Glomerular visceral epithelial cell (primary cell): Measurements from ENCODE around the gene MAP1A.

ENCODE experiments used
- DNase-seq: peaks from one replicate; pipeline ENCODE4 v3.0.0-alpha.2; 2016; ENCODE audit errors: extremely low spot score

MAP1A gene

GRCh38 chr15:43511012-43511885 is 6.2 kb upstream of the MAP1A start:
- DNase-seq = peak; percentile 33

- no peak for DNase-seq
These were observed 3.9 kb upstream of the MAP1A start for GRCh38 chr15:43513550-43513949.

- peak; percentile 17 for DNase-seq
These were observed 3.0 kb upstream of the MAP1A start for GRCh38 chr15:43514241-43515057.

- no peak for DNase-seq
These were observed 1.7 kb upstream of the MAP1A start for GRCh38 chr15:43515741-43516140.

- DNase-seq = no peak
These were observed 1.2 kb upstream of the MAP1A start for GRCh38 chr15:43516185-43516584.

GRCh38 chr15:43516801-43517353 is 531 bp upstream of the MAP1A start:
- DNase-seq = no peak

- DNase-seq = peak; percentile 18
These were observed 871 bp downstream of the MAP1A start for GRCh38 chr15:43518197-43518761.

GRCh38 chr15:43519196-43519595 is 1.8 kb downstream of the MAP1A start:
- no peak for DNase-seq

GRCh38 chr15:43520138-43520537 is 2.7 kb downstream of the MAP1A start:
- no peak for DNase-seq

- no peak for DNase-seq
These were observed 4.0 kb downstream of the MAP1A start for GRCh38 chr15:43521419-43521818.

GRCh38 chr15:43522247-43522646 is 4.8 kb downstream of the MAP1A start:
- DNase-seq = no peak

- DNase-seq = no peak
These were observed 6.2 kb downstream of the MAP1A start for GRCh38 chr15:43523646-43524045.

- DNase-seq = no peak
These were observed 6.9 kb downstream of the MAP1A start for GRCh38 chr15:43524254-43524845.

- DNase-seq = no peak
These were observed 7.7 kb downstream of the MAP1A start for GRCh38 chr15:43525131-43525530.

GRCh38 chr15:43526261-43526930 is 9.0 kb downstream of the MAP1A start:
- no peak for DNase-seq

- DNase-seq = no peak
These were observed 9.8 kb downstream of the MAP1A start for GRCh38 chr15:43527016-43527801.

- DNase-seq = no peak
These were observed 10.6 kb downstream of the MAP1A start for GRCh38 chr15:43527802-43528541.

GRCh38 chr15:43528542-43529007 is 11.2 kb downstream of the MAP1A start:
- DNase-seq = no peak

- no peak for DNase-seq
These were observed 11.7 kb downstream of the MAP1A start for GRCh38 chr15:43529141-43529540.
